ENCODE measurements around the gene STAG1. TPM values are rescaled to one million over a fixed set of nuclear protein-coding genes. Genes with fewer than 3 reads are reported as not detected.
A peak's percentile ranks its signal among the peaks of the same experiment; 100 is the strongest.

Gene STAG1
- total and polyA plus RNA-seq, 2 experiments from 2014 or later, result 9.0 to 21.9 TPM

DNA sequence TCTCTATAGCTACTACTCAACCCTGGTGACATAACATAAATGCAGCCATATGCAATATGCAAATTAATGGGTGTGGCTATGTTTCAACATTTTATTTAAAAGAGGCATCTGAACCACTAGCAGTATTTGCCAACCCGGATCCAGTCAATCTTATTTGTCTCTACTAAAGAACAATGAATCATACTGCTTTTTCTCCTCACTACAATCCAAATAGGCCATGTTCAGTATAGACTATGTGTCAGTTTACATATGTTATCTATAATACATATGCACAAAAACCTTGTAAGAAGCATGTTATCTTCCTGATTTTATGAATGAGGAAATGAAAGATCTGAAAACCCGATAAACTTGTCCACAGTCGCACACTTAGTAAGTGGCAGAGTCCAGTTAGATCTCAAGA, 125.7 kb downstream of the STAG1 start (continued):
- TF ChIP-seq, protein P1, sequence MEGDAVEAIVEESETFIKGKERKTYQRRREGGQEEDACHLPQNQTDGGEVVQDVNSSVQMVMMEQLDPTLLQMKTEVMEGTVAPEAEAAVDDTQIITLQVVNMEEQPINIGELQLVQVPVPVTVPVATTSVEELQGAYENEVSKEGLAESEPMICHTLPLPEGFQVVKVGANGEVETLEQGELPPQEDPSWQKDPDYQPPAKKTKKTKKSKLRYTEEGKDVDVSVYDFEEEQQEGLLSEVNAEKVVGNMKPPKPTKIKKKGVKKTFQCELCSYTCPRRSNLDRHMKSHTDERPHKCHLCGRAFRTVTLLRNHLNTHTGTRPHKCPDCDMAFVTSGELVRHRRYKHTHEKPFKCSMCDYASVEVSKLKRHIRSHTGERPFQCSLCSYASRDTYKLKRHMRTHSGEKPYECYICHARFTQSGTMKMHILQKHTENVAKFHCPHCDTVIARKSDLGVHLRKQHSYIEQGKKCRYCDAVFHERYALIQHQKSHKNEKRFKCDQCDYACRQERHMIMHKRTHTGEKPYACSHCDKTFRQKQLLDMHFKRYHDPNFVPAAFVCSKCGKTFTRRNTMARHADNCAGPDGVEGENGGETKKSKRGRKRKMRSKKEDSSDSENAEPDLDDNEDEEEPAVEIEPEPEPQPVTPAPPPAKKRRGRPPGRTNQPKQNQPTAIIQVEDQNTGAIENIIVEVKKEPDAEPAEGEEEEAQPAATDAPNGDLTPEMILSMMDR (conservative IDR thresholded peaks at IDR 0.05; ENCODE audit: low read depth in 2 of 2), result no peak
- no peak for TF ChIP-seq NANOG (IDR thresholded peaks at IDR 0.05; ENCODE audit: borderline replicate concordance)

DNA sequence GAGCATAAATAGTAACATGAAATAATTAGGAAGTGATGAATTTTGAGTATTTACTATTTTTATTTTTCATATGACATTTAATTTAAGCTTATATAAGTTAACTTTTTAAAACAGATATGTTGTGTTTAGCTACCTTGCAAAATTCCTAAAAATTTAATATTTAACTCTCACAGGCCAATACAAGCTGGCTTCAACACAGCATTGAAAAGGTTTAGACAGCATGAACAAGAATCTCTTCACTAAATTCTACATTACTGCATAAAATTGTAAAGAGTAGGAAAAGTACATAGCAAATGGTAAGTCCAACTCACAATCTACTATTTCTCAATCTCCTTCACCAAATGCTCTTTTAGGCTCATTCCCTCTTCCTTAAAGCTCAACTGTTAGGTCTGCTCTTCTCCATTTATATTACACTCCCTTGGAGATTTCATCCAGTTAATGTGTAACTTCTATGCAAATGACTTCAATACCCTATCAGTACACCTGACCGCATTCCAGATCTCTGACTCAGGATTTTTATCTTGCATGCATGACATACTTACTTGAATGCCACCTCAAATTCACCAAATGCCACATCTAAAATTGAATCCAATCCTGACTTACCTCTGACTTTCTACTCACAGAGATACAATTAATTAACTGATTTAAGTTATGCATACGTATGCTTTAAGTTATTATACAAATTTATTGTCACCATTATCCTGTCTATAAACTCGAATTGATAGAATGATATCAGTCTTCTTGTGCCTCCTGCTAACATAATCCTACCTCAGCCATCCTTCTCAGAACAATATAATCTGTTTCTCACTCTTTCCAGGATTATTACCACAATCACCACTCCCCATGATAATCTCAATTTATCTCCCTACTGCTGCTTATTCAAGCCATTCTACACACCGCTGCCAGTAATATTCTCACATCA, 127.0 kb downstream of the STAG1 start:
- no peak overlapping the region for H3K27ac Mint-ChIP-seq
- Histone ChIP-seq H3K79me2 (replicated peaks; ENCODE audit: insufficient read depth) (peaks cover 40% of the 10 kb centered on the region), H3K27me3 (ENCODE audit: insufficient read depth) (no peaks in the 10 kb centered on the region), H3K9me2 (ENCODE audit: insufficient read depth) (no peaks in the 10 kb centered on the region), H2AFZ (no peak overlapping the region), H3K4me3 (no peak overlapping the region), H3F3A (replicated peaks; ENCODE audit: low read depth) (no peaks in the 10 kb centered on the region), H3K36me3 (ENCODE audit: insufficient read depth) (no peaks in the 10 kb centered on the region), H3K4me1 (ENCODE audit: insufficient read depth) (peaks cover 8% of the 10 kb centered on the region; the same call in 1 of the 2 replicates), H4K20me1 (replicated peaks; ENCODE audit: insufficient read depth) (no peaks in the 10 kb centered on the region), H3K27ac (ENCODE audit: low read depth) (0 out of 2 replicates have a peak overlapping the region, but pooled peaks have one; percentile 60), H3K4me2 (no peak overlapping the region)
- H3K36me3 Mint-ChIP-seq (ENCODE audit: low read depth), result peaks cover 4% of the 10 kb centered on the region; the same call in 1 of the 3 replicates
- H3K4me3 Mint-ChIP-seq, result no peak overlapping the region
- TF ChIP-seq, protein P2, sequence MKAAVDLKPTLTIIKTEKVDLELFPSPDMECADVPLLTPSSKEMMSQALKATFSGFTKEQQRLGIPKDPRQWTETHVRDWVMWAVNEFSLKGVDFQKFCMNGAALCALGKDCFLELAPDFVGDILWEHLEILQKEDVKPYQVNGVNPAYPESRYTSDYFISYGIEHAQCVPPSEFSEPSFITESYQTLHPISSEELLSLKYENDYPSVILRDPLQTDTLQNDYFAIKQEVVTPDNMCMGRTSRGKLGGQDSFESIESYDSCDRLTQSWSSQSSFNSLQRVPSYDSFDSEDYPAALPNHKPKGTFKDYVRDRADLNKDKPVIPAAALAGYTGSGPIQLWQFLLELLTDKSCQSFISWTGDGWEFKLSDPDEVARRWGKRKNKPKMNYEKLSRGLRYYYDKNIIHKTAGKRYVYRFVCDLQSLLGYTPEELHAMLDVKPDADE (IDR thresholded peaks at IDR 0.05), result no peak
- TF ChIP-seq, protein P3, sequence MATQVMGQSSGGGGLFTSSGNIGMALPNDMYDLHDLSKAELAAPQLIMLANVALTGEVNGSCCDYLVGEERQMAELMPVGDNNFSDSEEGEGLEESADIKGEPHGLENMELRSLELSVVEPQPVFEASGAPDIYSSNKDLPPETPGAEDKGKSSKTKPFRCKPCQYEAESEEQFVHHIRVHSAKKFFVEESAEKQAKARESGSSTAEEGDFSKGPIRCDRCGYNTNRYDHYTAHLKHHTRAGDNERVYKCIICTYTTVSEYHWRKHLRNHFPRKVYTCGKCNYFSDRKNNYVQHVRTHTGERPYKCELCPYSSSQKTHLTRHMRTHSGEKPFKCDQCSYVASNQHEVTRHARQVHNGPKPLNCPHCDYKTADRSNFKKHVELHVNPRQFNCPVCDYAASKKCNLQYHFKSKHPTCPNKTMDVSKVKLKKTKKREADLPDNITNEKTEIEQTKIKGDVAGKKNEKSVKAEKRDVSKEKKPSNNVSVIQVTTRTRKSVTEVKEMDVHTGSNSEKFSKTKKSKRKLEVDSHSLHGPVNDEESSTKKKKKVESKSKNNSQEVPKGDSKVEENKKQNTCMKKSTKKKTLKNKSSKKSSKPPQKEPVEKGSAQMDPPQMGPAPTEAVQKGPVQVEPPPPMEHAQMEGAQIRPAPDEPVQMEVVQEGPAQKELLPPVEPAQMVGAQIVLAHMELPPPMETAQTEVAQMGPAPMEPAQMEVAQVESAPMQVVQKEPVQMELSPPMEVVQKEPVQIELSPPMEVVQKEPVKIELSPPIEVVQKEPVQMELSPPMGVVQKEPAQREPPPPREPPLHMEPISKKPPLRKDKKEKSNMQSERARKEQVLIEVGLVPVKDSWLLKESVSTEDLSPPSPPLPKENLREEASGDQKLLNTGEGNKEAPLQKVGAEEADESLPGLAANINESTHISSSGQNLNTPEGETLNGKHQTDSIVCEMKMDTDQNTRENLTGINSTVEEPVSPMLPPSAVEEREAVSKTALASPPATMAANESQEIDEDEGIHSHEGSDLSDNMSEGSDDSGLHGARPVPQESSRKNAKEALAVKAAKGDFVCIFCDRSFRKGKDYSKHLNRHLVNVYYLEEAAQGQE (IDR thresholded peaks at IDR 0.05; ENCODE audit: unreplicated experiment), result no peak
- TF ChIP-seq JUNB (IDR thresholded peaks at IDR 0.05; ENCODE audit: unreplicated experiment) (no peak), EZH2 (IDR thresholded peaks at IDR 0.05; ENCODE audit: low read depth, unreplicated experiment) (no peak), EZH2phosphoT487 (IDR thresholded peaks at IDR 0.05; ENCODE audit: unreplicated experiment) (no peak), POLR2AphosphoS5 (IDR thresholded peaks at IDR 0.05; ENCODE audit: low read depth) (no peak), NANOG (IDR thresholded peaks at IDR 0.05; ENCODE audit: borderline replicate concordance) (no peak)
- TF ChIP-seq, protein P4, sequence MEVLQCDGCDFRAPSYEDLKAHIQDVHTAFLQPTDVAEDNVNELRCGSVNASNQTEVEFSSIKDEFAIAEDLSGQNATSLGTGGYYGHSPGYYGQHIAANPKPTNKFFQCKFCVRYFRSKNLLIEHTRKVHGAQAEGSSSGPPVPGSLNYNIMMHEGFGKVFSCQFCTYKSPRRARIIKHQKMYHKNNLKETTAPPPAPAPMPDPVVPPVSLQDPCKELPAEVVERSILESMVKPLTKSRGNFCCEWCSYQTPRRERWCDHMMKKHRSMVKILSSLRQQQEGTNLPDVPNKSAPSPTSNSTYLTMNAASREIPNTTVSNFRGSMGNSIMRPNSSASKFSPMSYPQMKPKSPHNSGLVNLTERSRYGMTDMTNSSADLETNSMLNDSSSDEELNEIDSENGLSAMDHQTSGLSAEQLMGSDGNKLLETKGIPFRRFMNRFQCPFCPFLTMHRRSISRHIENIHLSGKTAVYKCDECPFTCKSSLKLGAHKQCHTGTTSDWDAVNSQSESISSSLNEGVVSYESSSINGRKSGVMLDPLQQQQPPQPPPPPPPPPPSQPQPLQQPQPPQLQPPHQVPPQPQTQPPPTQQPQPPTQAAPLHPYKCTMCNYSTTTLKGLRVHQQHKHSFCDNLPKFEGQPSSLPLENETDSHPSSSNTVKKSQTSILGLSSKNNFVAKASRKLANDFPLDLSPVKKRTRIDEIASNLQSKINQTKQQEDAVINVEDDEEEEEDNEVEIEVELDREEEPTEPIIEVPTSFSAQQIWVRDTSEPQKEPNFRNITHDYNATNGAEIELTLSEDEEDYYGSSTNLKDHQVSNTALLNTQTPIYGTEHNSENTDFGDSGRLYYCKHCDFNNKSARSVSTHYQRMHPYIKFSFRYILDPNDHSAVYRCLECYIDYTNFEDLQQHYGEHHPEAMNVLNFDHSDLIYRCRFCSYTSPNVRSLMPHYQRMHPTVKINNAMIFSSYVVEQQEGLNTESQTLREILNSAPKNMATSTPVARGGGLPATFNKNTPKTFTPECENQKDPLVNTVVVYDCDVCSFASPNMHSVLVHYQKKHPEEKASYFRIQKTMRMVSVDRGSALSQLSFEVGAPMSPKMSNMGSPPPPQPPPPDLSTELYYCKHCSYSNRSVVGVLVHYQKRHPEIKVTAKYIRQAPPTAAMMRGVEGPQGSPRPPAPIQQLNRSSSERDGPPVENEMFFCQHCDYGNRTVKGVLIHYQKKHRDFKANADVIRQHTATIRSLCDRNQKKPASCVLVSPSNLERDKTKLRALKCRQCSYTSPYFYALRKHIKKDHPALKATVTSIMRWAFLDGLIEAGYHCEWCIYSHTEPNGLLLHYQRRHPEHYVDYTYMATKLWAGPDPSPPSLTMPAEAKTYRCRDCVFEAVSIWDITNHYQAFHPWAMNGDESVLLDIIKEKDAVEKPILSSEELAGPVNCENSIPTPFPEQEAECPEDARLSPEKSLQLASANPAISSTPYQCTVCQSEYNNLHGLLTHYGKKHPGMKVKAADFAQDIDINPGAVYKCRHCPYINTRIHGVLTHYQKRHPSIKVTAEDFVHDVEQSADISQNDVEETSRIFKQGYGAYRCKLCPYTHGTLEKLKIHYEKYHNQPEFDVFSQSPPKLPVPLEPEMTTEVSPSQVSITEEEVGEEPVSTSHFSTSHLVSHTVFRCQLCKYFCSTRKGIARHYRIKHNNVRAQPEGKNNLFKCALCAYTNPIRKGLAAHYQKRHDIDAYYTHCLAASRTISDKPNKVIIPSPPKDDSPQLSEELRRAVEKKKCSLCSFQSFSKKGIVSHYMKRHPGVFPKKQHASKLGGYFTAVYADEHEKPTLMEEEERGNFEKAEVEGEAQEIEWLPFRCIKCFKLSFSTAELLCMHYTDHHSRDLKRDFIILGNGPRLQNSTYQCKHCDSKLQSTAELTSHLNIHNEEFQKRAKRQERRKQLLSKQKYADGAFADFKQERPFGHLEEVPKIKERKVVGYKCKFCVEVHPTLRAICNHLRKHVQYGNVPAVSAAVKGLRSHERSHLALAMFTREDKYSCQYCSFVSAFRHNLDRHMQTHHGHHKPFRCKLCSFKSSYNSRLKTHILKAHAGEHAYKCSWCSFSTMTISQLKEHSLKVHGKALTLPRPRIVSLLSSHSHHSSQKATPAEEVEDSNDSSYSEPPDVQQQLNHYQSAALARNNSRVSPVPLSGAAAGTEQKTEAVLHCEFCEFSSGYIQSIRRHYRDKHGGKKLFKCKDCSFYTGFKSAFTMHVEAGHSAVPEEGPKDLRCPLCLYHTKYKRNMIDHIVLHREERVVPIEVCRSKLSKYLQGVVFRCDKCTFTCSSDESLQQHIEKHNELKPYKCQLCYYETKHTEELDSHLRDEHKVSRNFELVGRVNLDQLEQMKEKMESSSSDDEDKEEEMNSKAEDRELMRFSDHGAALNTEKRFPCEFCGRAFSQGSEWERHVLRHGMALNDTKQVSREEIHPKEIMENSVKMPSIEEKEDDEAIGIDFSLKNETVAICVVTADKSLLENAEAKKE (CRISPR knock-in tag; IDR thresholded peaks at IDR 0.05), result no peak
- DNase-seq (ENCODE audit: low spot score) (peak; percentile 69), ATAC-seq (peak; percentile 43)
- H3K9me3 Mint-ChIP-seq, result no peaks in the 10 kb centered on the region
- no peaks in the 10 kb centered on the region for H3K27me3 Mint-ChIP-seq (ENCODE audit: insufficient read depth, low read depth, poor library complexity)
- H3K4me1 Mint-ChIP-seq, result peaks cover 10% of the 10 kb centered on the region
